Cortex of kidney (tissue), 1 donor: ENCODE results near the gene TCF4.

Experiments
- DNase-seq: peaks from one replicate; lab custom pipeline; 2025; lab: John Stamatoyannopoulos, UW

Gene TCF4

DNA sequence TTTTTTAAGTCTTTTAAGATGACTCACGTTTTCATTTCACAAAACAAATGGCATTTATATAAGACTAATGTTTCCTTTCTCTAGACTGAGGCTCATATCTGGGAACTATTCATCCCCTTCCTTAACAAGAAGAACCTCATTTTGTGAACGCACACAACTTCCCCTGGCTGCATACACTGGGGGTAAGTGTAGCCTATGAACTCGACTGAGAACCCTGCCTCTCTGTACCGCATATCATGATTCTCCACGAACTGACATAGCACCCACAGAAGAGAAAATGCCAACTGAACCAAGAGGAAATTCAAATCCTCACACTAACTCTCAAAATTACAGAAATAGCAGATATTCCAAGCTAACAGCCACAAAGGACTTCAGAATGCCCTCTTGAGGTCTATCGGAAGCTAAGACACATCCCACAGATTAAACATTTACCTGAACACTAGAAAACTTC, 236.7 kb downstream of the TCF4 start:
- no peak for DNase-seq

DNA sequence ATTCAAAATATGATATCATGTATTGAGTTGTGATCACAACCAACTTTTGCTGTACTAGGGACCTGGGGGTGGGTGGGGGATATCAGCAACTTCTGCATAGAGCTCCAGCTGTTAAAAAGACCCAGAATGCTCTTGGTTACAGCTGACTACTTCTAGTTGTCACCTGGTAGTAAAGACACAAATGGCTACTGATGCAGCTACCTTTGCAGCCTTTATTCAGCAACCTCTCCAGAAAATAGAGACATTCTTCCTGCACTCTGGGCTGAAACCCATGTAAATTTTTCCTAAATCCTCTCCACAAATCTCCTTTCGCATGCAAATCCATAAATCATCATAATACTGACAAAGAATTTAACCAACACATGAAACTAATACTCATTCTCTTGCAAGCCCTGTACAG, 238.3 kb downstream of the TCF4 start:
- DNase-seq = no peak

GRCh38 chr18:55346961-55347740, 240.8 kb downstream of the TCF4 start:
- DNase-seq = no peak

GRCh38 chr18:55346387-55346786, 241.6 kb downstream of the TCF4 start:
- DNase-seq = no peak

DNA sequence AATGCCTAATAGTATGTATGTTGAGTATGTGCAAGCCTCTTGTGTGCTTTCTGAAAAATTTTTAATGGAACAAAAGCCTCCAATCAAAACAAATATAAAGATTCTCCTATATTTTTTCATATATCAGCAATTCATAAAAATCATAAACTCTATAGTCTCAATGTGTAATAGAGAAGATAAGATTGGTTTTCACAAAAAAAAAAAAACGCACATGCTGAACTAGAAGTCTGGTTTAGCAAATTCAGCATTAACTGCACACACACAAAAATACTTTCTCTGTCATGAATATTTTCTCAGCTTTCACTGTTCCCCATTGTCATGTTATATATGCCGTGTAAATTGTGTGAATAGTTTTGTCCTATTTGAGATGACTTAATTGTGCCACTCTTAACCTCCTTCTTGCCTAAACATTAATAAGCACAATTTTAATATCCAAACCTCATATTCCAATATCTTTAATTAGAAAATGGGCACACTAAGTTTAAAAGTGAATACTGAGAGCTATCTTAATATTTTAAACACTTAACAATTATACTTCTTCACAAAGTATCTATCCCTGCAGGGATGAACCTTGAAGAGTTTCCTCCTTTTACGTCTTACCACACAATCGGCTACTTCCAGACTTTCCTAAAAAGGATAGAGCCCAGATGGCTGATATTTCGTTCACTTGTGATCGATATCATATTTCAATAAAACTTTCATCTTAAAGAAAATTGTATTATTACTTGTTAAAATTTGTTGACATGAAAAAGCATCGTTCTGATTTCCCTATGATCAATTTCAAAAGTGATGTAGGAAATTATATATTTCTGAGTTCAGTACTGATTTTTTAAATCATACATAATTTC, 242.7 kb downstream of the TCF4 start:
- DNase-seq = no peak

- no peak for DNase-seq
These were observed 244.5 kb downstream of the TCF4 start for GRCh38 chr18:55343396-55344073.

- DNase-seq = no peak
These were observed 247.0 kb downstream of the TCF4 start for GRCh38 chr18:55340998-55341397.

GRCh38 chr18:55339990-55340389, 248.0 kb downstream of the TCF4 start:
- DNase-seq = no peak

GRCh38 chr18:55338978-55339650, 248.9 kb downstream of the TCF4 start:
- no peak for DNase-seq

- no peak for DNase-seq
These were observed 250.0 kb downstream of the TCF4 start for GRCh38 chr18:55337908-55338521.

DNA sequence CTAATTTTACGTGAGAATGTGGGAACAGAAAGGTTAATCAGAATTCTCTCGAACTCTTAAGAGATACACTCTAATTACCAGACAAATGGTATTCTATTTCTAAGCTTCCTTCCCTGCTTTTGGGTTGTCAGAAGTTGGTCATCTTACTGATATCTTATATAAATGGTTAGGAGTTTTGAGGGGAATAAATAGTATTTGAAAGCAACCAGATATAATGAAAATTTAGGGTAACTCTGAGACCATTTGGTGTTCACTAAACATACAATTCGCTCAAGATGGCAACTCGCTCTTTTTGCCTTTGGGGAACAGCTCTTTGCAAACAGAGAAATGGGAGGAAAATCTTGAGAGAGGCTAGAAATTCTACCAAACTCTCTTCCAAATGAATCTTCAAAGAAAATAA, 250.9 kb downstream of the TCF4 start:
- DNase-seq = no peak

- DNase-seq = no peak
These were observed 251.4 kb downstream of the TCF4 start for GRCh38 chr18:55336438-55337100.

GRCh38 chr18:55334875-55335274, 253.1 kb downstream of the TCF4 start:
- DNase-seq = no peak

DNA sequence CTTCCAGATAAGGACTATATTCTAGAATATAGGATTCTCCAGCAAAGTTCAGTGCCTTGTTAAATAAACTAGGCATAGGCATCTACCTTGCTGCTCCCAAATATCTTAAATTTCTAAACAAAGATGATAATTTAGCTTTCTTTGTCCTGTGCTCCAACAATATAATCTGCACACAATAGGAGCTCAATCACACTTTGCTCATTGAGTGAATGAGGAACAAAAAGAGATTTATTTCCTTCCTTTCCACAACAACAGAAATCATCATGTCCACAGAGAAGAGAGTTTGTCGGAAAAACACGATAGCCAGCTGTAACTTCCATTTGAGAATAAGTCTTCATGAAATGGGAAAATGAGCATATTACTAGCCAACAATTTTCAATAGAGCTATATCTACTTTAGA, 256.7 kb downstream of the TCF4 start:
- no peak for DNase-seq

DNA sequence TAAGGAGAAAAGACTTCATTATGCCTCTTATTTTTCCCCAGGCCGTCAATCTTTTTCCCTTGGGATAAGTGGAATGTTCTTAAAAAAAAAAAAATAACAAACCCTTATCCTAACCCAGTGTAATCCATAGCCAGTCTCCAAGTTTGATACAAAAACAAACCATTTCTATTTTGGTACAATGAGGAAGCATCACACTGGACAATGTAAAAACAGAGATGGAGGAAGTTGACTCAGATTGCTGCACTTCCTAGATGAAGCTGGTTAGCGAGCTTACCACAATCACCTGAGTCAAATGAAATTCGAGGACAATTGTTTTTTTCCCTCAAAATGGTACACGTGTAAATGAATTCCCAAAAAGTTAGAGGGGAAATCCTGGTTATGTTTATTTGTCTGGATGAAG, 259.7 kb downstream of the TCF4 start:
- DNase-seq = no peak

DNA sequence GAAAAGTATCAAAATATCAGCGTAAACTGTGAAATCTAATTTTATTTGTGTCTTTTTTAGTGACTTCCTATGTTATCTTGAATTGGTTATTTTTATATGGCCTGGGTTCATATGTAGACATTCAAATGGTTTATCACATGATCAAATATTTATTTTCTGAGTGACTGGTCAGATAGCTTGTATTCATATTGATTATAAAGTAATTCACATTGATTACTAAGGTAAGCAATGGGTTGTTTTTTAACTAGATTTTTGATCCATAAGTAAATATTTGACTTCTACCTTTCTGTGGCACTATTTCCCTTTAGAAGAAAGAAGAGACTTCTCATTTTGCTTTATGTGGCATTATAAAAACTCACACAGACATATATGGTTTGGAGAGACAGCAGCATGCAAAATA, 260.5 kb downstream of the TCF4 start:
- no peak for DNase-seq

- no peak for DNase-seq
These were observed 261.9 kb downstream of the TCF4 start for GRCh38 chr18:55326134-55326533.

DNA sequence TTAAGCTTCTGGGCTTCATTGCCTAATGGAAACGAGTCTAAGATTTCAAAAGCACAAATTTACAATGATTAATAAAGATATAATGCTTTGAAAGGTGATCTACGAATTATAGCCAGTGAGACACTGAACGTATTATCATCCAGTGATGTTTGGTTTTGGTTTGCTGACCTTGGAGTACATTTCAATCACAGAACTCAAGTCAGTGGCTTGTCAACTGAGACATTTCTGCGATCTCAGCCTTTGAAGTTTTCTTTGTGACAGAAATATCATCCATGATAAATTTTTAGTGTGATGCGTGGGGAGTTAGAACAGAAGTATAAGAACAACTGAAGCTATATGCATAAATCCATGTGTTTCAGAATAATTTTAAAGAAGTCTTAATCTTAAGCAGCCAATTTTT, 263.8 kb downstream of the TCF4 start:
- no peak for DNase-seq

DNA sequence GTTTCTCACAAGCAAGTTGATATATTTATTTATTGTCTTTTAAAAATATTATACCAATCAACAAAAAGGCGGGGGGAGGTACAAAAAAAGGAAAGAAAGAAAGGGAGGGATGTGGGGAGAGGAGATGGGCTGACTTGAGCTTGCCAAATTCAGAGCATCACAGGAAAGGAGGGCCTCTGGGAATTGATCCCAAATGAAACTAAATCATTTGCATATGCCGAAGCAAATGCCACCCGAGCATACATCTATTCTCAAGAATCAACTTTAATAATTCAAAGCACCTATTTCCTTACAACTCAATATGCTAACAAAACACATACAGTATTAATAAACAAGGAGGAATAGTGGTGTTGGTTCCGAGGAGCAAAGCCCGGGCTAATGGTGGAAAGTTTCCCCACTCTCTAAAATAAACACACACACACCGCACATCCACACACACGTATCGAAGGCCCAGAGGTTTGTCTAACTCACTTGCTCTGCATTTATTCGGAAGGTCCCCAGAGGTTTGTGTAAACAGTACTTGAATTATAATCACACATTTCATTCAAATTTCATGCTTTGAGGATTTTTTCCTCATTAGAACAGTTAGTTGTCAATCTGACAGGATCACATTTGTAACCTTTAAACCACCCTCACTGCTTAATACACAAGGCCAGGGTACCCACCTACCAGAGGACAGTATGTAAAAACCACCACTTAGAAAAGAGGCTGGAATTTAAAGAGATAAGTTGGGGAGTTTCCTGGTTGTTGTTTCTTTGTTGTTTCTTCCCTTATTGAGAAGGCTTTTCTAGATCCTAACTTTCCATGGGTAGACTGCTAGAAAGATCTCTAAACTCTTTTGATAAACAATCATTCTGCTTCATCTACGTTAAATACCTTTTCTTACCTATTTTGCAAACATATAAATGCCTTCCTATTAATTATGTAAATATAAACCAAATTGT, 264.7 kb downstream of the TCF4 start:
- no peak for DNase-seq

DNA sequence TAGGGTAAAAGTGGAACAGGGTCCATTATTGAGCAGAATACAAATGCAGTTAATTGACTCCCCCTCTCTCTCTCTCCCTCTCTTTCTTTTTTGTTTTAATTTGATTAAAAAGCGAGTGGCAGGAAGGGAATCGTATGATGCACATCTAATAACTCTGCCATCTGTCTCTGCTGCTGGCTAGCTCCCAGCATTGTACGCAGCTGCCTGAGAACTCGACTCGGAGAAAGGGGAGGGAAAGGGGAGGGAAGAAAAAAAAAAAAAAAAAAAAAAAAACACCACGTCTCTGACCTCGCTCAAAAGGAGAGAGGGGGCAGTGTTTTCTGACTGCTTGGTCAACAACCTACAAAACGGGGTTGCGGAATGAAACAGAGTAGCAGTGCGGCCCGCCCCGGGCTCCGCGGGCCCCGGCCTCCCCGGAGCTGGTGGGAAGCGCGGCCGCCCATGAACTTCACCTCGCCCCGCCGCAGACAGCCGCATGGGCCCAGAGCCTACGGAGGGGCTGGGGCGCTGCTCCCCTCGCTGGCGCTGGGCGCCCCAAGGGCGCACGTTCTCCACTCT, 265.7 kb downstream of the TCF4 start:
- no peak for DNase-seq
